A549 (cell line): Measurements from ENCODE around the gene ECM2. TPM values are rescaled to one million over a fixed set of nuclear protein-coding genes. Genes with fewer than 3 reads are reported as not detected.
A peak's percentile ranks its signal among the peaks of the same experiment; 100 is the strongest.

ENCODE experiments used
- ATAC-seq, 2 experiments: fragments of 200-7000 bp in 1 of 2; fragments of >200 bp in 1 of 2; cut with Nextera tagmentation in 1 of 2; cut with Tn5 transposase in 1 of 2; 3 replicates each; pipeline versions ENCODE4 v1.8.0 to v1.9.1; 2018 to 2020; ENCODE audit warnings: mild to moderate bottlenecking in 1 of 2, moderate library complexity in 1 of 2
- CTCF ChIA-PET: fragments of 300-600 bp; sonication (Branson Sonifier 250); formaldehyde crosslinking; extraction: SDS; loops from one replicate; lab custom pipeline; 2021; ENCODE audit warnings: antibody characterized with exemption, inconsistent platforms; lab: Yijun Ruan, JAX
- POLR2A ChIA-PET: fragments of 350-600 bp; formaldehyde crosslinking; extraction: SDS; loops from one replicate; lab custom pipeline; 2021; ENCODE audit warnings: antibody characterized with exemption, inconsistent platforms; lab: Yijun Ruan, JAX
- DNase-seq, 2 experiments: peaks; one replicate each; pipeline versions ENCODE4 v3.0.0 to v3.0.0-alpha.2; 2011 to 2016; ENCODE audit warnings: low read depth in 1 of 2, low spot score in 1 of 2
- FAIRE-seq: peaks from 2 replicates; lab custom pipeline; 2011; peaks lifted over from hg19 to GRCh38; lab: Jason Lieb, UNC
- H3K27ac ChIP-seq, 2 experiments: fragments of >200 bp; sonication (Bioruptor Twin); formaldehyde crosslinking; 3 replicates each; pipeline ENCODE4 v1.5.1; 2016 to 2017
- H3K4me1 ChIP-seq: fragments of >200 bp; sonication (Bioruptor Twin); formaldehyde crosslinking; 3 replicates; pipeline ENCODE4 v1.6.1; 2016
- H3K4me2 ChIP-seq: fragments of >200 bp; sonication (Bioruptor Twin); formaldehyde crosslinking; 3 replicates; pipeline ENCODE4 v1.6.1; 2016
- H3K4me3 ChIP-seq: fragments of >200 bp; sonication (Bioruptor Twin); formaldehyde crosslinking; 3 replicates; pipeline ENCODE4 v1.5.1; 2016
- H3K9me3 ChIP-seq: fragments of >200 bp; sonication (Bioruptor Twin); formaldehyde crosslinking; 3 replicates; pipeline ENCODE4 v1.6.1; 2016
- CBX8 ChIP-seq: fragments of 200-600 bp; sonication (generic); IDR thresholded peaks from 2 replicates; pipeline ENCODE4 v1.6.1; 2016
- CEBPB ChIP-seq, 2 experiments: fragments of >200 bp in 1 of 2; sonication (Bioruptor Twin) in 1 of 2; formaldehyde crosslinking in 1 of 2; IDR thresholded peaks; 2 replicates each; pipeline ENCODE4 v1.6.1; 2012 to 2016
- EHMT2 ChIP-seq: fragments of 200-600 bp; sonication (generic); IDR thresholded peaks from 2 replicates; pipeline ENCODE4 v1.6.1; 2016; ENCODE audit warnings: antibody characterized with exemption, low read depth, mild to moderate bottlenecking, moderate library complexity
- ELK1 ChIP-seq: fragments of 150-350 bp; IDR thresholded peaks from 2 replicates; pipeline ENCODE4 v1.6.1; 2014; ENCODE audit warnings: low read depth, mild to moderate bottlenecking, low read length
- ESRRA ChIP-seq: fragments of 150-350 bp; IDR thresholded peaks from 2 replicates; pipeline ENCODE4 v1.6.1; 2014; ENCODE audit warnings: mild to moderate bottlenecking, low read length, borderline replicate concordance
- FOSL2 ChIP-seq, 2 experiments: fragments of 450-650 bp in 1 of 2; fragments of >200 bp in 1 of 2; sonication (Bioruptor Twin) in 1 of 2; formaldehyde crosslinking; IDR thresholded peaks; 2 replicates each; pipeline versions ENCODE4 v1.5.0 to v1.6.1; 2016 to 2020; ENCODE audit warnings: mild to moderate bottlenecking in 1 of 2, moderate library complexity in 1 of 2
- HDAC2 ChIP-seq: fragments of 200-600 bp; sonication (generic); IDR thresholded peaks from 2 replicates; pipeline ENCODE4 v1.6.1; 2016
- HES2 ChIP-seq: fragments of >200 bp; sonication (Bioruptor Twin); formaldehyde crosslinking; IDR thresholded peaks from 2 replicates; pipeline ENCODE4 v1.6.1; 2016
- HOXB13 ChIP-seq: fragments of 250-450 bp; sonication (Bioruptor Pico); IDR thresholded peaks from 2 replicates; pipeline ENCODE4 v1.5.0; 2020; ENCODE audit warnings: low read depth, mild to moderate bottlenecking, moderate library complexity
- MAZ ChIP-seq: fragments of 150-350 bp; IDR thresholded peaks from 2 replicates; pipeline ENCODE4 v1.6.1; 2014; ENCODE audit warnings: antibody characterized with exemption, low read depth, low read length, borderline replicate concordance
- NFE2L2 ChIP-seq: fragments of 150-350 bp; conservative IDR thresholded peaks from 2 replicates; pipeline ENCODE4 v1.6.1; 2014; ENCODE audit warnings: low read length
- PHF8 ChIP-seq: fragments of 200-600 bp; sonication (generic); IDR thresholded peaks from 2 replicates; pipeline ENCODE4 v1.6.1; 2016; ENCODE audit warnings: low read depth, mild to moderate bottlenecking, antibody characterized with exemption, moderate library complexity, borderline replicate concordance
- POLR2A ChIP-seq: IDR thresholded peaks from 2 replicates; pipeline ENCODE4 v1.6.1; 2012; ENCODE audit warnings: mild to moderate bottlenecking, low read length
- RCOR1 ChIP-seq: fragments of 150-350 bp; IDR thresholded peaks from 2 replicates; pipeline ENCODE4 v1.6.1; 2014; ENCODE audit warnings: antibody characterized with exemption, low read length, low read depth
- RNF2 ChIP-seq: fragments of 200-600 bp; sonication (generic); IDR thresholded peaks from 2 replicates; pipeline ENCODE4 v1.6.1; 2016; ENCODE audit warnings: low read depth, mild to moderate bottlenecking, antibody characterized with exemption, moderate library complexity, borderline replicate concordance
- USF2 ChIP-seq: fragments of 450-650 bp; IDR thresholded peaks from 2 replicates; pipeline ENCODE4 v1.6.1; 2014; ENCODE audit warnings: antibody characterized with exemption
- ZFP36 ChIP-seq: fragments of 450-650 bp; IDR thresholded peaks from 2 replicates; pipeline ENCODE4 v1.6.1; 2014; ENCODE audit warnings: borderline replicate concordance; ENCODE audit not compliant: partially characterized antibody
- ZSCAN20 ChIP-seq: fragments of 250-450 bp; sonication (Bioruptor Pico); IDR thresholded peaks from 2 replicates; pipeline ENCODE4 v1.8.0; 2022; ENCODE audit warnings: mild to moderate bottlenecking, moderate library complexity
- WGBS: methylation state at CpG from one replicate; pipeline ENCODE4 v1.1.6; 2017; ENCODE audit errors: missing lambda C conversion rate; 5-methylcytosine and 5-hydroxymethylcytosine counted together
- polyA plus RNA-seq, 4 experiments: library from polyadenylated mRNA; depleted of rRNA in 3 of 4; stranded (reverse); fragments of >200 nt; fragmentation: RNase III in 1 of 4; extraction: RNeasy Plus Mini Kit Qiagen cat#74134 plus additional on column Dnase treatment in 1 of 4; gene quantifications; 2 replicates in 3 of 4; 3 replicates in 1 of 4; pipeline ENCODE4 v1.2.3, GENCODE V29; 2011 to 2017

ECM2 gene
- polyA plus RNA-seq, 2 of the 4 experiments (the other 2 are of a cell fraction), result 0.35 to 0.43 TPM

GRCh38 chr9:92522983-92523970, 12.5 kb downstream of the ECM2 start:
- H3K27ac ChIP-seq, result no peak overlapping the region
- no peak overlapping the region for H3K4me3 ChIP-seq
- H3K4me2 ChIP-seq, result no peak overlapping the region
- WGBS, result 86% methylated on average over 10 of the region's 10 CpGs
- H3K9me3 ChIP-seq, result no peaks in the 10 kb centered on the region
- TF ChIP-seq FOSL2 (IDR thresholded peaks at IDR 0.05) (no peak), FOSL2 (CRISPR knock-in tag; IDR thresholded peaks at IDR 0.05) (peak; percentile 29; the same call in 1 of the 2 replicates), HDAC2 (no peak)
- ChIA-PET CTCF (interaction anchor here (2.2 kb wide), 1 partner anchor 383 kb away, joined by 5 read pairs; no protein-coding TSS in a partner anchor), POLR2A (interaction anchor here (0.6 kb wide), 1 partner anchor 286 kb away, joined by 5 read pairs; no protein-coding TSS in a partner anchor)
- FAIRE-seq (no peak), ATAC-seq (no peak), DNase-seq (no peak)
- no peaks in the 10 kb centered on the region for H3K4me1 ChIP-seq

GRCh38 chr9:92520837-92521236, 15.0 kb downstream of the ECM2 start:
- TF ChIP-seq RCOR1 (no peak), CBX8 (no peak), EHMT2 (no peak), ZSCAN20 (no peak), HES2 (no peak), USF2 (no peak), PHF8 (no peak), RNF2 (no peak), NFE2L2 (no peak), FOSL2 (IDR thresholded peaks at IDR 0.05) (no peak), FOSL2 (CRISPR knock-in tag; IDR thresholded peaks at IDR 0.05) (no peak), HOXB13 (CRISPR knock-in tag) (no peak), ZFP36 (no peak), ESRRA (no peak), POLR2A (no peak), MAZ (no peak), CEBPB (IDR thresholded peaks at IDR 0.05) (no peak)
- H3K4me1 ChIP-seq, result no peaks in the 10 kb centered on the region
- POLR2A ChIA-PET, result no interaction called here
- DNase-seq (no peak), ATAC-seq (no peak), FAIRE-seq (no peak)
- CTCF ChIA-PET, result no interaction called here
- no peak overlapping the region for H3K27ac ChIP-seq
- H3K4me2 ChIP-seq, result no peak overlapping the region
- no peak overlapping the region for H3K4me3 ChIP-seq
- WGBS, result 80% methylated on average over 2 of the region's 2 CpGs
- no peaks in the 10 kb centered on the region for H3K9me3 ChIP-seq

- H3K4me1 ChIP-seq, result no peaks in the 10 kb centered on the region
- H3K27ac ChIP-seq, result no peak overlapping the region
- 82% methylated on average over 4 of the region's 4 CpGs for WGBS
- H3K9me3 ChIP-seq, result no peaks in the 10 kb centered on the region
- TF ChIP-seq HES2, result no peak
- no peak for TF ChIP-seq ELK1
- no peak overlapping the region for H3K4me3 ChIP-seq
- ChIA-PET CTCF (interaction anchor here (2.8 kb wide), 1 partner anchor 16 kb away, joined by 10 read pairs; no protein-coding TSS in a partner anchor), POLR2A (no interaction called here)
- DNase-seq, result no peak
- no peak for FAIRE-seq
- H3K4me2 ChIP-seq, result no peak overlapping the region
- ATAC-seq, result no peak
These were observed 17.6 kb downstream of the ECM2 start for GRCh38 chr9:92518199-92518598.
